Gastrocnemius medialis (tissue), 4 donors: ENCODE measurements around the gene SLC27A3.

Experiments
- CTCF ChIP-seq, 5 experiments: fragments of 450-650 bp in 3 of 5; fragments of 200-600 bp in 2 of 5; sonication (generic) in 2 of 5; IDR thresholded peaks in 4 of 5; conservative IDR thresholded peaks in 1 of 5; 1 replicate in 4 of 5; 2 replicates in 1 of 5; pipeline ENCODE4 v1.5.1; 2016 to 2019; ENCODE audit warnings: antibody characterized with exemption in 5 of 5, mild to moderate bottlenecking in 3 of 5, moderate library complexity in 3 of 5
- POLR2A ChIP-seq, 2 donors: fragments of 450-650 bp; IDR thresholded peaks; one replicate each; pipeline ENCODE4 v1.6.1; 2017; ENCODE audit warnings: antibody characterized with exemption in 2 of 2, mild to moderate bottlenecking in 2 of 2, moderate library complexity in 2 of 2

DNA sequence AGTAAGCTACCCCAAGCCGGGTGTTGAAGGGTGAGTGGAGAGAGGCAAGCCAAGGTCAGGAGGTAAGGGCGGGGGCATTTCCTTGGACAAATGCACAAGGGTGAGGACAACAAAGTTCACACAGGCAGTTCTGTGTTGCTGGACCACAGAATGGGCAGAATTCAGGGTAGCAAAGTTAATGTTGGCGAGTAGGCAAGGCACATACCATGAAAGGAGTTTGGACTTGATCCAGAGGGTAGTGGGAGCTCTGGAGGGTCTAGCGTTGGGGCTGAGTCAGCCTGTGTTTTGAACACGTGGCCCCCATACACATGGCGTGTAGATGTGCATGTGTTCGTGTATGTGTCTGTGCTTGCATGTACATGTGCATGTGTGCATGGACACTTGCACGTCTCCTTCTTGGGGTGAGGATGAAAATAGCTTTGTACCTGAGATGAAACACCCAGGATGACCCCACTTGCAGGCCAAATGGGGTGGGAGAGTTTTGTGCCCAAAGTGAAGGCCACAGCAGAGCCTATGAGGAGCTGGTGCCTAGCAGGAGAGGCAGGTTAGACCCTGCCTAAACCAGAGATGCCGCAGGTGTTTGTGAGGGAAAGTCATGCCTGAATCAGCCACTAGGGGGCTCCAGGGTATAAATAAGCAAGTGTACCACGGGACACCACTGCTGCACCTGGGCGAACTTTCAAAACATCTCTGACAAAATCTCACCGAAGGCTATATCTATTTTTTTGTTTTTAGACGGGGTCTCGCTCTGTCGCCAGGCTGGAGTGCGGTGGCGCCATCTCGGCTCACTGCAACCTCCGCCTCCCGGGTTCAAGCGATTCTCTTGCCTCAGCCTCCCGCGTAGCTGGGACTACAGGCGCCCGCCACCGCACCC lies 21.8 kb downstream of the SLC27A3 start:
- peak; percentile 86 to 98 (median 94) for TF ChIP-seq CTCF (IDR thresholded peaks at IDR 0.05 in 4 of 5, conservative IDR thresholded peaks at IDR 0.05 in 1 of 5)
- no peak for TF ChIP-seq POLR2A (IDR thresholded peaks at IDR 0.05)
